IMR-90 (cell line): ENCODE measurements around the gene TNRC6C. TPM values are rescaled to one million over a fixed set of nuclear protein-coding genes. Genes with fewer than 3 reads are reported as not detected.

Experiments
- ATAC-seq: fragments of 200-7000 bp; cut with Tn5 transposase; 2 replicates; pipeline ENCODE4 v1.9.1; 2020; ENCODE audit warnings: low read depth, mild to moderate bottlenecking, moderate library complexity
- BruUV-seq: library from RNA; stranded (reverse); fragments of 400-500 nt; replicated peaks from 2 replicates; lab custom pipeline; 2021; lab: Mats Ljungman, UMichigan
- CTCF ChIA-PET: fragments of 300-600 bp; formaldehyde crosslinking; extraction: SDS; loops from one replicate; lab custom pipeline; 2021; ENCODE audit warnings: antibody characterized with exemption; lab: Yijun Ruan, JAX
- POLR2A ChIA-PET: fragments of 300-600 bp; sonication (Branson Sonifier 250); formaldehyde crosslinking; loops from one replicate; lab custom pipeline; 2022; ENCODE audit warnings: antibody characterized with exemption; ENCODE audit not compliant: unreplicated experiment; lab: Charles Lee
- DNase-seq: peaks from one replicate; pipeline ENCODE4 v3.0.0; 2013
- H2AFZ ChIP-seq: replicated peaks from 2 replicates; pipeline ENCODE3; 2013; ENCODE audit warnings: low read length, mild to moderate bottlenecking; ENCODE audit not compliant: poor library complexity
- H2AK5ac ChIP-seq: 2 replicates; pipeline ENCODE4 v1.6.1; 2013; ENCODE audit warnings: low read depth, low read length, inconsistent platforms
- H2AK9ac ChIP-seq: replicated peaks from 2 replicates; pipeline ENCODE3; 2013; ENCODE audit warnings: mild to moderate bottlenecking, low read depth, low read length, moderate library complexity; ENCODE audit not compliant: poor library complexity
- H2BK120ac ChIP-seq: 2 replicates; pipeline ENCODE4 v1.6.1; 2013; ENCODE audit warnings: low read depth, low read length, inconsistent platforms
- H2BK15ac ChIP-seq: 3 replicates; pipeline ENCODE4 v1.6.1; 2013; ENCODE audit warnings: low read depth, low read length, inconsistent platforms
- H2BK20ac ChIP-seq: 2 replicates; pipeline ENCODE4 v1.6.1; 2013; ENCODE audit warnings: low read depth, mild to moderate bottlenecking, inconsistent platforms, low read length, moderate library complexity
- H2BK5ac ChIP-seq: 2 replicates; pipeline ENCODE4 v1.6.1; 2013; ENCODE audit warnings: mild to moderate bottlenecking, low read depth, low read length, inconsistent platforms; ENCODE audit not compliant: poor library complexity, severe bottlenecking
- H3K14ac ChIP-seq: replicated peaks from 2 replicates; pipeline ENCODE4 v1.6.1; 2013; ENCODE audit warnings: low read depth, low read length, inconsistent platforms
- H3K18ac ChIP-seq: 2 replicates; pipeline ENCODE4 v1.6.1; 2013; ENCODE audit warnings: low read depth, low read length, control low read depth
- H3K23ac ChIP-seq: 2 replicates; pipeline ENCODE4 v1.6.1; 2013; ENCODE audit warnings: low read depth, low read length, inconsistent platforms
- H3K27ac ChIP-seq: 2 replicates; pipeline ENCODE4 v1.5.1; 2013; ENCODE audit warnings: mild to moderate bottlenecking, control low read depth, low read length; ENCODE audit not compliant: insufficient read depth
- H3K27me3 ChIP-seq: 2 replicates; pipeline ENCODE4 v1.6.1; 2013; ENCODE audit warnings: low read length; ENCODE audit not compliant: control insufficient read depth, insufficient read depth
- H3K36me3 ChIP-seq: 2 replicates; pipeline ENCODE4 v1.6.1; 2013; ENCODE audit warnings: low read length, mixed read lengths; ENCODE audit not compliant: control insufficient read depth, insufficient read depth
- H3K4ac ChIP-seq: 2 replicates; pipeline ENCODE4 v1.6.1; 2013; ENCODE audit warnings: low read depth, low read length, inconsistent platforms
- H3K4me1 ChIP-seq: 2 replicates; pipeline ENCODE4 v1.6.1; 2013; ENCODE audit warnings: low read length, mixed read lengths; ENCODE audit not compliant: control insufficient read depth, insufficient read depth
- H3K4me2 ChIP-seq: 2 replicates; pipeline ENCODE4 v1.6.1; 2013; ENCODE audit warnings: low read depth, mild to moderate bottlenecking, control low read depth, low read length, moderate library complexity
- H3K4me3 ChIP-seq: 2 replicates; pipeline ENCODE4 v1.5.1; 2013; ENCODE audit warnings: low read depth, mild to moderate bottlenecking, control low read depth, low read length, moderate library complexity; ENCODE audit not compliant: insufficient read depth
- H3K56ac ChIP-seq: 2 replicates; pipeline ENCODE4 v1.6.1; 2013; ENCODE audit warnings: low read length, inconsistent platforms; ENCODE audit not compliant: insufficient read depth; ENCODE audit errors: extremely low read depth
- H3K79me1 ChIP-seq, 2 experiments: 2 replicates each; pipeline ENCODE4 v1.6.1; 2013; ENCODE audit warnings: low read length in 2 of 2, inconsistent platforms in 1 of 2, low read depth in 1 of 2
- H3K9ac ChIP-seq: 2 replicates; pipeline ENCODE4 v1.6.1; 2013; ENCODE audit warnings: low read depth, low read length, control low read depth
- H3K9me1 ChIP-seq: 2 replicates; pipeline ENCODE4 v1.6.1; 2013; ENCODE audit warnings: low read length, inconsistent platforms; ENCODE audit not compliant: insufficient read depth
- H3K9me3 ChIP-seq: 2 replicates; pipeline ENCODE4 v1.6.1; 2013; ENCODE audit warnings: low read length; ENCODE audit not compliant: control insufficient read depth, insufficient read depth
- H4K20me1 ChIP-seq: 2 replicates; pipeline ENCODE4 v1.6.1; 2013; ENCODE audit warnings: low read length, inconsistent platforms; ENCODE audit not compliant: insufficient read depth
- H4K5ac ChIP-seq: 2 replicates; pipeline ENCODE4 v1.6.1; 2013; ENCODE audit warnings: mild to moderate bottlenecking, low read depth, low read length, control low read depth
- H4K8ac ChIP-seq, 2 experiments: 2 replicates each; pipeline ENCODE4 v1.6.1; 2013; ENCODE audit warnings: low read depth in 2 of 2, low read length in 2 of 2, control low read depth in 1 of 2, inconsistent platforms in 1 of 2
- H4K91ac ChIP-seq: 2 replicates; pipeline ENCODE4 v1.6.1; 2013; ENCODE audit warnings: low read depth, low read length, inconsistent platforms; ENCODE audit not compliant: insufficient read depth
- BHLHE40 ChIP-seq: fragments of 150-350 bp; IDR thresholded peaks from 2 replicates; pipeline ENCODE4 v1.6.1; 2016; ENCODE audit warnings: mild to moderate bottlenecking, low read depth, low read length
- CHD1 ChIP-seq: IDR thresholded peaks from 2 replicates; pipeline ENCODE4 v1.6.1; 2012; ENCODE audit warnings: low read depth, low read length, improper control_type of control experiment
- CTCF ChIP-seq: conservative IDR thresholded peaks from 2 replicates; pipeline ENCODE4 v1.5.1; 2012; ENCODE audit warnings: mild to moderate bottlenecking, low read depth, low read length, improper control_type of control experiment
- MAFK ChIP-seq: IDR thresholded peaks from 2 replicates; pipeline ENCODE4 v1.6.1; 2012; ENCODE audit warnings: low read depth, low read length, improper control_type of control experiment
- MAZ ChIP-seq: IDR thresholded peaks from 2 replicates; pipeline ENCODE4 v1.6.1; 2012; ENCODE audit warnings: low read depth, mild to moderate bottlenecking, low read length, improper control_type of control experiment, moderate library complexity, borderline replicate concordance
- NFE2L2 ChIP-seq: fragments of 150-350 bp; IDR thresholded peaks from 2 replicates; pipeline ENCODE4 v1.6.1; 2016; ENCODE audit warnings: low read depth, mild to moderate bottlenecking, low read length
- RAD21 ChIP-seq: IDR thresholded peaks from 2 replicates; pipeline ENCODE4 v1.6.1; 2012; ENCODE audit warnings: low read length, improper control_type of control experiment
- RCOR1 ChIP-seq: IDR thresholded peaks from 2 replicates; pipeline ENCODE4 v1.6.1; 2012; ENCODE audit warnings: mild to moderate bottlenecking, low read length, improper control_type of control experiment; ENCODE audit not compliant: insufficient replicate concordance
- RFX5 ChIP-seq: IDR thresholded peaks from 2 replicates; pipeline ENCODE4 v1.8.0; 2012; ENCODE audit warnings: low read depth, mild to moderate bottlenecking, low read length, moderate library complexity
- USF2 ChIP-seq: fragments of 150-350 bp; IDR thresholded peaks from 2 replicates; pipeline ENCODE4 v1.6.1; 2017; ENCODE audit warnings: mild to moderate bottlenecking, antibody characterized with exemption, low read length, low read depth
- WGBS, 2 experiments: methylation state at CpG; one replicate each; pipeline versions ENCODE4 v1.1.5 to v1.1.7; 2013; ENCODE audit warnings: missing lambda C conversion rate in 2 of 2; ENCODE audit not compliant: insufficient read length in 1 of 2; ENCODE audit errors: extremely low coverage in 2 of 2; 5-methylcytosine and 5-hydroxymethylcytosine counted together
- dilution Hi-C: fragments of 300-500 bp; cut with HindIII; formaldehyde crosslinking; loops from one replicate; pipeline ENCODE4 v1.14.3; 2018; ENCODE audit warnings: low sequenced_read_pairs; ENCODE audit not compliant: unreplicated experiment
- in situ Hi-C: fragments of 300-500 bp; cut with MboI; formaldehyde crosslinking; loops from 3 replicates; pipeline ENCODE4 v1.14.3; 2019; ENCODE audit warnings: low sequenced_read_pairs, inconsistent platforms, mixed read lengths
- intact Hi-C: fragments of 100-400 bp; cut with micrococcal nuclease; formaldehyde crosslinking; loops from 2 replicates; pipeline ENCODE4 v1.10.0; 2022
- polyA plus RNA-seq, 3 experiments: library from polyadenylated mRNA; depleted of rRNA; stranded (reverse); fragments of >200 nt; gene quantifications; 2 replicates each; pipeline ENCODE4 v1.2.3, GENCODE V29; 2012; ENCODE audit warnings: low replicate concordance in 1 of 3
- total RNA-seq: library from RNA; depleted of rRNA; stranded (reverse); fragments of >200 nt; gene quantifications from 2 replicates; pipeline ENCODE4 v1.2.3, GENCODE V29; 2012

TNRC6C gene
- total and polyA plus RNA-seq, 2 of the 4 experiments (the other 2 are of a cell fraction): 1.6 to 2.7 TPM

- Histone ChIP-seq H3K23ac (no peak overlapping the region), H3K4me2 (no peak overlapping the region), H3K27ac (no peak overlapping the region), H3K4me3 (no peak overlapping the region), H4K5ac (no peak overlapping the region), H3K14ac (no peak overlapping the region), H3K36me3 (peaks cover 2% of the 10 kb centered on the region; the same call in 1 of the 2 replicates), H2BK15ac (no peak overlapping the region), H4K91ac (no peak overlapping the region), H3K4ac (no peak overlapping the region), H4K8ac (no peak overlapping the region), H4K20me1 (no peaks in the 10 kb centered on the region), H2BK5ac (no peak overlapping the region), H3K79me1 (peaks cover 13 to 20% of the 10 kb centered on the region in 2 experiments; a peak in 2 of 4 replicates), H3K18ac (no peak overlapping the region), H3K9me1 (peaks cover 3% of the 10 kb centered on the region; the same call in 1 of the 2 replicates), H2AFZ (no peak overlapping the region), H3K27me3 (no peaks in the 10 kb centered on the region), H3K9ac (no peak overlapping the region), H3K56ac (no peak overlapping the region), H2BK120ac (no peak overlapping the region), H2AK5ac (no peak overlapping the region), H2BK20ac (no peak overlapping the region), H3K4me1 (no peaks in the 10 kb centered on the region), H2AK9ac (no peak overlapping the region), H3K9me3 (no peaks in the 10 kb centered on the region)
- ChIA-PET CTCF (interaction anchor here (0.7 to 2.0 kb wide), 2 partner anchors 9 to 14 kb away, joined by 3 to 5 read pairs; no protein-coding TSS in a partner anchor), POLR2A (no interaction called here)
- intact Hi-C loops: no loop called here
- no TSS peak for BruUV-seq
- dilution Hi-C loops: no loop called here
- ATAC-seq: no peak
- TF ChIP-seq RCOR1 (no peak), MAZ (no peak), USF2 (no peak), RAD21 (no peak), CHD1 (no peak), CTCF (no peak), RFX5 (no peak), BHLHE40 (no peak), NFE2L2 (no peak), MAFK (no peak)
- WGBS, 2 experiments: no CpG with 5 or more reads among the region's 3 CpGs
- in situ Hi-C loops: no loop called here
- DNase-seq: no peak
Observed at GRCh38 chr17:78005452-78006171, 47.1 kb downstream of the TNRC6C start.
